Gastrocnemius medialis (tissue), 4 donors: ENCODE results near the gene FARS2. TPM values are rescaled to one million over a fixed set of nuclear protein-coding genes. Genes with fewer than 3 reads are reported as not detected.

ENCODE experiments used
- ATAC-seq, 2 donors: fragments of 150-250 bp; one replicate each; pipeline ENCODE4 v1.9.1; 2016
- DNase-seq, 2 donors: peaks; one replicate each; pipeline ENCODE4 v3.0.0-alpha.2; 2019
- H3K27ac ChIP-seq, 4 donors: fragments of 200-600 bp; sonication (generic); 1 replicate in 1 of 4; 2 replicates in 3 of 4; pipeline ENCODE4 v1.5.1; 2016 to 2018; ENCODE audit warnings: mild to moderate bottlenecking in 2 of 4, moderate library complexity in 1 of 4
- H3K27me3 ChIP-seq, 3 donors: fragments of 200-600 bp; sonication (generic) in 2 of 3; 1 replicate in 1 of 3; 2 replicates in 2 of 3; pipeline versions ENCODE4 v1.5.1 to v1.6.0; 2016 to 2019; ENCODE audit warnings: mild to moderate bottlenecking in 1 of 3, moderate library complexity in 1 of 3
- H3K36me3 ChIP-seq, 2 donors: fragments of 200-600 bp; sonication (generic) in 1 of 2; one replicate each; pipeline ENCODE4 v1.5.1; 2017 to 2018
- H3K4me1 ChIP-seq, 2 donors: fragments of 200-600 bp; sonication (generic) in 1 of 2; one replicate each; pipeline ENCODE4 v1.5.1; 2016 to 2017; ENCODE audit warnings: mild to moderate bottlenecking in 2 of 2
- H3K4me3 ChIP-seq, 4 donors: fragments of 200-600 bp; sonication (generic) in 3 of 4; 1 replicate in 1 of 4; 2 replicates in 3 of 4; pipeline ENCODE4 v1.5.1; 2016 to 2019; ENCODE audit warnings: mild to moderate bottlenecking in 2 of 4
- H3K9me3 ChIP-seq, 3 donors: fragments of 200-600 bp; sonication (generic) in 2 of 3; 1 replicate in 1 of 3; 2 replicates in 2 of 3; pipeline ENCODE4 v1.5.1; 2016 to 2019
- POLR2A ChIP-seq, 2 donors: fragments of 450-650 bp; IDR thresholded peaks; one replicate each; pipeline ENCODE4 v1.6.1; 2017; ENCODE audit warnings: antibody characterized with exemption in 2 of 2, mild to moderate bottlenecking in 2 of 2, moderate library complexity in 2 of 2
- in situ Hi-C, 4 donors: fragments of 200-750 bp; cut with MboI; loops; one replicate each; pipeline versions ENCODE4 v1.15.0 to v1.8.0; 2017; ENCODE audit warnings: low sequenced_read_pairs in 4 of 4
- intact Hi-C: fragments of 100-400 bp; cut with DNase I; formaldehyde crosslinking; loops from one replicate; pipeline ENCODE4 v1.15.1; 2023; ENCODE audit warnings: low total_unique reads
- total RNA-seq, 4 donors: library from RNA; depleted of rRNA; stranded (reverse); fragments of >200 nt; gene quantifications; one replicate each; pipeline versions ENCODE4 v1.1.0 to v1.2.3, GENCODE V29; 2016
- TF ChIP-seq, protein P1 (sequence below), 5 experiments: fragments of 450-650 bp in 3 of 5; fragments of 200-600 bp in 2 of 5; sonication (generic) in 2 of 5; IDR thresholded peaks in 4 of 5; conservative IDR thresholded peaks in 1 of 5; 1 replicate in 4 of 5; 2 replicates in 1 of 5; pipeline ENCODE4 v1.5.1; 2016 to 2019; ENCODE audit warnings: antibody characterized with exemption in 5 of 5, mild to moderate bottlenecking in 3 of 5, moderate library complexity in 3 of 5

FARS2 gene
- total RNA-seq, 4 donors from 2014 or later: 13.6 to 24.0 (median 15.8) TPM

GRCh38 chr6:5767471-5767870 lies 506.2 kb downstream of the FARS2 start:
- peaks cover 15 to 28% of the 10 kb centered on the region in 2 donors for H3K4me1 ChIP-seq
- DNase-seq (no peak), ATAC-seq (no peak)
- no peak overlapping the region for H3K27ac ChIP-seq
- no peak overlapping the region for H3K4me3 ChIP-seq
- no peaks in the 10 kb centered on the region for H3K27me3 ChIP-seq
- TF ChIP-seq, protein P1, sequence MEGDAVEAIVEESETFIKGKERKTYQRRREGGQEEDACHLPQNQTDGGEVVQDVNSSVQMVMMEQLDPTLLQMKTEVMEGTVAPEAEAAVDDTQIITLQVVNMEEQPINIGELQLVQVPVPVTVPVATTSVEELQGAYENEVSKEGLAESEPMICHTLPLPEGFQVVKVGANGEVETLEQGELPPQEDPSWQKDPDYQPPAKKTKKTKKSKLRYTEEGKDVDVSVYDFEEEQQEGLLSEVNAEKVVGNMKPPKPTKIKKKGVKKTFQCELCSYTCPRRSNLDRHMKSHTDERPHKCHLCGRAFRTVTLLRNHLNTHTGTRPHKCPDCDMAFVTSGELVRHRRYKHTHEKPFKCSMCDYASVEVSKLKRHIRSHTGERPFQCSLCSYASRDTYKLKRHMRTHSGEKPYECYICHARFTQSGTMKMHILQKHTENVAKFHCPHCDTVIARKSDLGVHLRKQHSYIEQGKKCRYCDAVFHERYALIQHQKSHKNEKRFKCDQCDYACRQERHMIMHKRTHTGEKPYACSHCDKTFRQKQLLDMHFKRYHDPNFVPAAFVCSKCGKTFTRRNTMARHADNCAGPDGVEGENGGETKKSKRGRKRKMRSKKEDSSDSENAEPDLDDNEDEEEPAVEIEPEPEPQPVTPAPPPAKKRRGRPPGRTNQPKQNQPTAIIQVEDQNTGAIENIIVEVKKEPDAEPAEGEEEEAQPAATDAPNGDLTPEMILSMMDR (IDR thresholded peaks at IDR 0.05 in 4 of 5, conservative IDR thresholded peaks at IDR 0.05 in 1 of 5): no peak
- no peak for TF ChIP-seq POLR2A (IDR thresholded peaks at IDR 0.05)
- intact Hi-C loops: loop anchor here (5.0 kb wide), 1 partner anchor 135 kb away; no protein-coding TSS in a partner anchor
- no peaks in the 10 kb centered on the region for H3K9me3 ChIP-seq
- no peaks in the 10 kb centered on the region for H3K36me3 ChIP-seq
- in situ Hi-C loops: no loop called here

GRCh38 chr6:5771211-5771610 lies 509.9 kb downstream of the FARS2 start:
- Histone ChIP-seq H3K36me3 (no peaks in the 10 kb centered on the region), H3K4me1 (peaks cover 0 to 3% of the 10 kb centered on the region in 2 donors), H3K4me3 (no peak overlapping the region), H3K9me3 (no peaks in the 10 kb centered on the region), H3K27ac (no peak overlapping the region), H3K27me3 (no peaks in the 10 kb centered on the region)
- in situ Hi-C loops (no loop called here), intact Hi-C loops (no loop called here)
- DNase-seq: no peak
- ATAC-seq: no peak
- no peak for TF ChIP-seq POLR2A (IDR thresholded peaks at IDR 0.05)
- TF ChIP-seq, protein P1 (IDR thresholded peaks at IDR 0.05 in 4 of 5, conservative IDR thresholded peaks at IDR 0.05 in 1 of 5): no peak

GRCh38 chr6:5771759-5772390 lies 510.6 kb downstream of the FARS2 start:
- no peak for ATAC-seq
- in situ Hi-C loops (no loop called here), intact Hi-C loops (no loop called here)
- Histone ChIP-seq H3K4me1 (peaks cover 0 to 3% of the 10 kb centered on the region in 2 donors), H3K9me3 (no peaks in the 10 kb centered on the region), H3K4me3 (no peak overlapping the region), H3K36me3 (no peaks in the 10 kb centered on the region), H3K27ac (no peak overlapping the region), H3K27me3 (no peaks in the 10 kb centered on the region)
- TF ChIP-seq, protein P1 (IDR thresholded peaks at IDR 0.05 in 4 of 5, conservative IDR thresholded peaks at IDR 0.05 in 1 of 5): no peak
- TF ChIP-seq POLR2A (IDR thresholded peaks at IDR 0.05): no peak
- no peak for DNase-seq

- H3K36me3 ChIP-seq: no peaks in the 10 kb centered on the region
- no peaks in the 10 kb centered on the region for H3K9me3 ChIP-seq
- peaks cover 0 to 3% of the 10 kb centered on the region in 2 donors for H3K4me1 ChIP-seq
- ATAC-seq (no peak), DNase-seq (no peak)
- TF ChIP-seq POLR2A (IDR thresholded peaks at IDR 0.05): no peak
- TF ChIP-seq, protein P1 (IDR thresholded peaks at IDR 0.05 in 4 of 5, conservative IDR thresholded peaks at IDR 0.05 in 1 of 5): no peak
- no peak overlapping the region for H3K27ac ChIP-seq
- intact Hi-C loops: no loop called here
- in situ Hi-C loops: no loop called here
- H3K4me3 ChIP-seq: no peak overlapping the region
- H3K27me3 ChIP-seq: no peaks in the 10 kb centered on the region
Observed at GRCh38 chr6:5772408-5773120, 511.3 kb downstream of the FARS2 start.
